Caco-2 (cell line): ENCODE results near the gene SMIM13. TPM values are rescaled to one million over a fixed set of nuclear protein-coding genes. Genes with fewer than 3 reads are reported as not detected.

ENCODE experiments used
- BruUV-seq: library from RNA; stranded (reverse); fragments of 400-500 nt; replicated peaks from 2 replicates; lab custom pipeline; 2021; lab: Mats Ljungman, UMichigan
- CTCF ChIA-PET: fragments of 300-600 bp; sonication (Branson Sonifier 250); formaldehyde crosslinking; loops from one replicate; lab custom pipeline; 2022; ENCODE audit warnings: antibody characterized with exemption; lab: Charles Lee
- POLR2A ChIA-PET: fragments of 300-600 bp; sonication (Branson Sonifier 250); formaldehyde crosslinking; loops from one replicate; lab custom pipeline; 2022; ENCODE audit warnings: antibody characterized with exemption; lab: Charles Lee
- DNase-seq, 2 experiments: peaks; one replicate each; pipeline versions ENCODE4 v3.0.0 to v3.0.0-alpha.2; 2020 to 2022
- H3K27me3 ChIP-seq: replicated peaks from 2 replicates; pipeline ENCODE4 v1.6.0; 2011; ENCODE audit warnings: low read length; ENCODE audit not compliant: control insufficient read depth, insufficient read depth
- H3K36me3 ChIP-seq: 2 replicates; pipeline ENCODE4 v1.5.1; 2011; ENCODE audit warnings: low read length; ENCODE audit not compliant: control insufficient read depth, insufficient read depth
- H3K4me1 ChIP-seq: fragments of 250-450 bp; sonication (Bioruptor Pico); 2 replicates; pipeline ENCODE4 v1.5.1; 2020; ENCODE audit warnings: mild to moderate bottlenecking
- H3K4me3 ChIP-seq: 2 replicates; pipeline ENCODE4 v1.5.1; 2011; ENCODE audit warnings: low read depth, mild to moderate bottlenecking, control low read depth, low read length
- H3K9me3 ChIP-seq: fragments of 250-450 bp; sonication (Bioruptor Pico); 2 replicates; pipeline ENCODE4 v1.5.1; 2020; ENCODE audit warnings: mild to moderate bottlenecking, moderate library complexity
- H3K27ac Mint-ChIP-seq: one replicate; pipeline ENCODE4 v1.8.0; 2022; ENCODE audit warnings: mixed read lengths; ENCODE audit not compliant: unreplicated experiment
- H3K27me3 Mint-ChIP-seq: one replicate; pipeline ENCODE4 v1.8.0; 2022; ENCODE audit warnings: mixed read lengths; ENCODE audit not compliant: insufficient read depth, unreplicated experiment
- H3K36me3 Mint-ChIP-seq: one replicate; pipeline ENCODE4 v1.8.0; 2022; ENCODE audit warnings: mild to moderate bottlenecking, mixed read lengths; ENCODE audit not compliant: insufficient read depth, unreplicated experiment
- H3K4me1 Mint-ChIP-seq: one replicate; pipeline ENCODE4 v1.8.0; 2022; ENCODE audit warnings: low read depth, mixed read lengths; ENCODE audit not compliant: unreplicated experiment
- H3K4me3 Mint-ChIP-seq: one replicate; pipeline ENCODE4 v1.8.0; 2022; ENCODE audit warnings: mild to moderate bottlenecking, moderate library complexity, mixed read lengths; ENCODE audit not compliant: unreplicated experiment
- H3K9me3 Mint-ChIP-seq: one replicate; pipeline ENCODE4 v1.8.0; 2022; ENCODE audit warnings: mixed read lengths; ENCODE audit not compliant: unreplicated experiment
- CTCF ChIP-seq, 2 experiments: fragments of 200-600 bp in 1 of 2; IDR thresholded peaks; 1 replicate in 1 of 2; 2 replicates in 1 of 2; pipeline versions ENCODE4 v1.5.1 to v1.8.0; 2011 to 2022; ENCODE audit warnings: antibody characterized with exemption in 1 of 2, control low read depth in 1 of 2, inconsistent platforms in 1 of 2, low read depth in 1 of 2, low read length in 1 of 2, mild to moderate bottlenecking in 1 of 2, moderate library complexity in 1 of 2; ENCODE audit not compliant: insufficient read depth in 1 of 2, severe bottlenecking in 1 of 2, unreplicated experiment in 1 of 2
- intact Hi-C: fragments of 100-400 bp; cut with micrococcal nuclease; formaldehyde crosslinking; loops from one replicate; pipeline ENCODE4 v1.10.0; 2022; ENCODE audit not compliant: unreplicated experiment
- total RNA-seq: library from RNA; stranded (reverse); gene quantifications from 2 replicates; pipeline ENCODE4 v1.2.3, GENCODE V29; 2022

The SMIM13 gene
- total RNA-seq, 1 experiment from 2014 or later: 18.8 TPM

GRCh38 chr6:11140056-11140455, 46.4 kb downstream of the SMIM13 start:
- no TSS peak for BruUV-seq
- H3K27me3 Mint-ChIP-seq: no peaks in the 10 kb centered on the region
- no peak for DNase-seq
- intact Hi-C loops: loop anchor here (5.0 to 10.0 kb wide), 3 partner anchors 188 to 295 kb away; no protein-coding TSS in a partner anchor
- ChIA-PET CTCF (no interaction called here), POLR2A (no interaction called here)
- H3K4me3 Mint-ChIP-seq: no peak overlapping the region
- Histone ChIP-seq H3K9me3 (no peaks in the 10 kb centered on the region), H3K36me3 (no peaks in the 10 kb centered on the region; the same call in 1 of the 2 replicates), H3K4me3 (no peak overlapping the region), H3K27me3 (no peaks in the 10 kb centered on the region), H3K4me1 (peaks cover 10% of the 10 kb centered on the region; the same call in 1 of the 2 replicates)
- H3K9me3 Mint-ChIP-seq: no peaks in the 10 kb centered on the region
- no peak for TF ChIP-seq CTCF (IDR thresholded peaks at IDR 0.05; ENCODE audit: insufficient read depth in 1 of 2, low read depth in 1 of 2, low read length in 1 of 2, severe bottlenecking in 1 of 2, unreplicated experiment in 1 of 2)
- peaks cover 21% of the 10 kb centered on the region for H3K4me1 Mint-ChIP-seq
- no peak overlapping the region for H3K27ac Mint-ChIP-seq
- H3K36me3 Mint-ChIP-seq: peaks cover 4% of the 10 kb centered on the region

GRCh38 chr6:11141295-11141694, 47.7 kb downstream of the SMIM13 start:
- H3K36me3 ChIP-seq: no peaks in the 10 kb centered on the region
- H3K27me3 ChIP-seq: no peaks in the 10 kb centered on the region
- Mint-ChIP-seq H3K36me3 (no peaks in the 10 kb centered on the region), H3K9me3 (no peaks in the 10 kb centered on the region), H3K27me3 (no peaks in the 10 kb centered on the region), H3K27ac (no peak overlapping the region), H3K4me3 (no peak overlapping the region), H3K4me1 (peaks cover 22% of the 10 kb centered on the region)
- intact Hi-C loops: loop anchor here (5.0 to 10.0 kb wide), 3 partner anchors 189 to 294 kb away; no protein-coding TSS in a partner anchor
- no peak for TF ChIP-seq CTCF (IDR thresholded peaks at IDR 0.05; ENCODE audit: insufficient read depth in 1 of 2, low read depth in 1 of 2, low read length in 1 of 2, severe bottlenecking in 1 of 2, unreplicated experiment in 1 of 2)
- H3K4me1 ChIP-seq: peaks cover 10% of the 10 kb centered on the region; the same call in 1 of the 2 replicates
- no TSS peak for BruUV-seq
- no peaks in the 10 kb centered on the region for H3K9me3 ChIP-seq
- POLR2A ChIA-PET: no interaction called here
- no peak for DNase-seq
- no peak overlapping the region for H3K4me3 ChIP-seq
- CTCF ChIA-PET: interaction anchor here (0.6 to 0.7 kb wide), 3 partner anchors 100 to 291 kb away, joined by 3 to 4 read pairs (median 4); no protein-coding TSS in a partner anchor

- Mint-ChIP-seq H3K9me3 (no peaks in the 10 kb centered on the region), H3K27me3 (no peaks in the 10 kb centered on the region), H3K27ac (no peak overlapping the region), H3K4me3 (no peak overlapping the region), H3K36me3 (no peaks in the 10 kb centered on the region), H3K4me1 (peaks cover 25% of the 10 kb centered on the region)
- no TSS peak for BruUV-seq
- no peaks in the 10 kb centered on the region for H3K27me3 ChIP-seq
- intact Hi-C loops: loop anchor here (2.0 to 10.0 kb wide), 4 partner anchors 48 to 292 kb away; no protein-coding TSS in a partner anchor
- TF ChIP-seq CTCF (IDR thresholded peaks at IDR 0.05; ENCODE audit: insufficient read depth in 1 of 2, low read depth in 1 of 2, low read length in 1 of 2, severe bottlenecking in 1 of 2, unreplicated experiment in 1 of 2): no peak
- DNase-seq: no peak
- no peaks in the 10 kb centered on the region for H3K9me3 ChIP-seq
- POLR2A ChIA-PET: no interaction called here
- H3K36me3 ChIP-seq: no peaks in the 10 kb centered on the region
- peaks cover 10% of the 10 kb centered on the region; the same call in 1 of the 2 replicates for H3K4me1 ChIP-seq
- CTCF ChIA-PET: interaction anchor here (1.1 kb wide), 1 partner anchor 433 kb away, joined by 5 read pairs; no protein-coding TSS in a partner anchor
- no peak overlapping the region for H3K4me3 ChIP-seq
Measured at GRCh38 chr6:11142296-11143027, 48.8 kb downstream of the SMIM13 start.
